HepG2 (cell line): ENCODE measurements around the gene ELP1. TPM values are rescaled to one million over a fixed set of nuclear protein-coding genes. Genes with fewer than 3 reads are reported as not detected.
A peak's percentile ranks its signal among the peaks of the same experiment; 100 is the strongest.

Experiments
- BCL6 ChIP-seq: IDR thresholded peaks from 2 replicates; pipeline ENCODE4 v1.6.1; 2016; ENCODE audit warnings: missing genetic modification reagents, missing compliant biosample characterization
- DMAP1 ChIP-seq: IDR thresholded peaks from 2 replicates; pipeline ENCODE4 v1.6.1; 2016
- DNMT1 ChIP-seq: sonication (generic); formaldehyde crosslinking; IDR thresholded peaks from 2 replicates; pipeline ENCODE4 v1.5.1; 2020; ENCODE audit warnings: mild to moderate bottlenecking, missing genetic modification reagents
- EED ChIP-seq: sonication (generic); formaldehyde crosslinking; IDR thresholded peaks from 2 replicates; pipeline ENCODE4 v1.5.0; 2020; ENCODE audit warnings: mild to moderate bottlenecking, missing genetic modification reagents
- MEF2D ChIP-seq: sonication (generic); formaldehyde crosslinking; IDR thresholded peaks from 2 replicates; pipeline ENCODE4 v1.5.1; 2020; ENCODE audit warnings: mild to moderate bottlenecking, missing genetic modification reagents
- PCBP2 ChIP-seq: fragments of 200-400 bp; formaldehyde crosslinking; optimal IDR thresholded peaks from 2 replicates; pipeline ENCODE3; 2018; ENCODE audit warnings: low read length, low read depth; ENCODE audit not compliant: poor library complexity, severe bottlenecking
- SOX13 ChIP-seq, 3 experiments: fragments of 450-650 bp in 1 of 3; sonication (generic) in 1 of 3; formaldehyde crosslinking in 1 of 3; IDR thresholded peaks in 2 of 3; conservative IDR thresholded peaks in 1 of 3; 2 replicates each; pipeline versions ENCODE4 v1.5.0 to v1.6.1; 2016 to 2020; ENCODE audit warnings: antibody characterized with exemption in 1 of 3, mild to moderate bottlenecking in 1 of 3, missing compliant biosample characterization in 1 of 3, missing genetic modification reagents in 1 of 3, moderate library complexity in 1 of 3
- ZFP1 ChIP-seq: IDR thresholded peaks from 2 replicates; pipeline ENCODE4 v1.6.1; 2016
- ZNF224 ChIP-seq: sonication (generic); formaldehyde crosslinking; IDR thresholded peaks from 2 replicates; pipeline ENCODE4 v1.5.0; 2020; ENCODE audit warnings: mild to moderate bottlenecking, missing genetic modification reagents
- ZNF335 ChIP-seq: sonication (generic); formaldehyde crosslinking; IDR thresholded peaks from 2 replicates; pipeline ENCODE4 v1.4.0; 2020; ENCODE audit warnings: missing genetic modification reagents
- ZNF598 ChIP-seq: sonication (generic); formaldehyde crosslinking; IDR thresholded peaks from 2 replicates; pipeline ENCODE4 v1.5.1; 2020; ENCODE audit warnings: mild to moderate bottlenecking, missing genetic modification reagents, borderline replicate concordance
- ZNF672 ChIP-seq: sonication (generic); formaldehyde crosslinking; IDR thresholded peaks from 2 replicates; pipeline ENCODE4 v1.8.1; 2022; ENCODE audit warnings: missing genetic modification reagents
- polyA plus RNA-seq, 8 experiments: library from polyadenylated mRNA; depleted of rRNA in 3 of 8; stranded (reverse) in 7 of 8; unstranded in 1 of 8; fragments of >200 nt; fragmentation: Illumina TruSeq in 4 of 8; extraction: Trizol in 4 of 8; gene quantifications; 2 replicates each; pipeline versions ENCODE4 v1.2.1 to v1.2.3, GENCODE V29; 2011 to 2016; ENCODE audit warnings: low read depth in 4 of 8, missing spikeins in 1 of 8, mixed read lengths in 1 of 8; ENCODE audit not compliant: insufficient read depth in 1 of 8
- total RNA-seq, 5 experiments: library from RNA; depleted of rRNA; stranded (reverse); fragments of >200 nt; fragmentation: Illumina TruSeq; extraction: Trizol; gene quantifications; 2 replicates each; pipeline ENCODE4 v1.2.3, GENCODE V29; 2016; ENCODE audit warnings: low read depth in 1 of 5
- TF ChIP-seq, protein P1 (sequence below): sonication (generic); formaldehyde crosslinking; IDR thresholded peaks from 2 replicates; pipeline ENCODE4 v1.5.0; 2020; ENCODE audit warnings: missing genetic modification reagents
- TF ChIP-seq, protein P2 (sequence below): sonication (generic); formaldehyde crosslinking; IDR thresholded peaks from 2 replicates; pipeline ENCODE4 v1.4.0; 2020; ENCODE audit warnings: missing genetic modification reagents
- TF ChIP-seq, protein P3 (sequence below): IDR thresholded peaks from 2 replicates; pipeline ENCODE4 v1.6.1; 2016; ENCODE audit warnings: missing genetic modification reagents, missing compliant biosample characterization
- TF ChIP-seq, protein P4 (sequence below): sonication (generic); formaldehyde crosslinking; IDR thresholded peaks from 2 replicates; pipeline ENCODE4 v1.4.0; 2020; ENCODE audit warnings: missing genetic modification reagents; ENCODE audit errors: not compliant biosample characterization
- TF ChIP-seq, protein P5 (sequence below): sonication (generic); formaldehyde crosslinking; IDR thresholded peaks from 2 replicates; pipeline ENCODE4 v1.4.0; 2020; ENCODE audit warnings: mild to moderate bottlenecking, missing genetic modification reagents
- TF ChIP-seq, protein P6 (sequence below): sonication (generic); formaldehyde crosslinking; IDR thresholded peaks from 2 replicates; pipeline ENCODE4; 2020; ENCODE audit warnings: missing genetic modification reagents, mild to moderate bottlenecking, borderline replicate concordance

Gene ELP1
- total and polyA plus RNA-seq, 2 of the 13 experiments (the other 11 are each of a cell fraction or from before 2014, with no cell fraction given), result 157 to 275 TPM

DNA sequence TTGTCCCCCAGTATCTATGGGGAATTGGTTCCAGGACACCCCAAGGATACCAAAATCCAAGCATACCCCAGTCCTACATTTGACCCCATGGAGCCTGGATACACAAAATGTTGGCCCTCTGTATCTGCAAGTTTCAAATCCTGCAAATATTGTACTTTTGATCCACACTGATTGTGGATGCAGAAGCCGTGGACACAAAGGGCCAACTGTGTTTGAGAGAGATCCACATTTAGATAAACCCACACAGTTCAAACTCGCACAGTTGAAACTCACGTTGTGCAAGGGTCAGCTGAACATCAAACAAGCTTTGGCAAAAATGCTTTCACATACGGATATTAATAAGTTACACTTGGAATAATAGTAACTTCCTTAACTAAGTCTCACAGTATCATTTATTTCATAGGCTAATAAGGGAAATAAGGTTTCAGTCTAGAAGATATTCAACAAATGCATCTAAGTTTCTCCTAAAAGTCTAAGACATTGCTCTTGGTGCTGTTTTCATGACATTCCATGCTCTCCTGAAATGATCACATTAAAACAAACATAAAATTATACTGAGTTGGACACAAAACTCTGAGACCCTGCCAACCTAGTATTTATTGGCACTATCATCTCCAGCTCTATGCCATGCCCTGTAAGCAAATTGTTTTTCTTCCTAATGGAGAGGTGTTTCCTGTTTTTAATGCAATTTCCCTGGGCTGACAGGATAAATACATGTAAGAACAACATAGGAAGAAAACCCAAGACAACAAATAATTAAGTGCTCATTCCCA lies 39.5 kb downstream of the ELP1 start (continued):
- TF ChIP-seq DNMT1 (CRISPR knock-in tag), result no peak
- TF ChIP-seq, protein P1, sequence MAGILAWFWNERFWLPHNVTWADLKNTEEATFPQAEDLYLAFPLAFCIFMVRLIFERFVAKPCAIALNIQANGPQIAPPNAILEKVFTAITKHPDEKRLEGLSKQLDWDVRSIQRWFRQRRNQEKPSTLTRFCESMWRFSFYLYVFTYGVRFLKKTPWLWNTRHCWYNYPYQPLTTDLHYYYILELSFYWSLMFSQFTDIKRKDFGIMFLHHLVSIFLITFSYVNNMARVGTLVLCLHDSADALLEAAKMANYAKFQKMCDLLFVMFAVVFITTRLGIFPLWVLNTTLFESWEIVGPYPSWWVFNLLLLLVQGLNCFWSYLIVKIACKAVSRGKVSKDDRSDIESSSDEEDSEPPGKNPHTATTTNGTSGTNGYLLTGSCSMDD (CRISPR knock-in tag), result no peak
- TF ChIP-seq, protein P2, sequence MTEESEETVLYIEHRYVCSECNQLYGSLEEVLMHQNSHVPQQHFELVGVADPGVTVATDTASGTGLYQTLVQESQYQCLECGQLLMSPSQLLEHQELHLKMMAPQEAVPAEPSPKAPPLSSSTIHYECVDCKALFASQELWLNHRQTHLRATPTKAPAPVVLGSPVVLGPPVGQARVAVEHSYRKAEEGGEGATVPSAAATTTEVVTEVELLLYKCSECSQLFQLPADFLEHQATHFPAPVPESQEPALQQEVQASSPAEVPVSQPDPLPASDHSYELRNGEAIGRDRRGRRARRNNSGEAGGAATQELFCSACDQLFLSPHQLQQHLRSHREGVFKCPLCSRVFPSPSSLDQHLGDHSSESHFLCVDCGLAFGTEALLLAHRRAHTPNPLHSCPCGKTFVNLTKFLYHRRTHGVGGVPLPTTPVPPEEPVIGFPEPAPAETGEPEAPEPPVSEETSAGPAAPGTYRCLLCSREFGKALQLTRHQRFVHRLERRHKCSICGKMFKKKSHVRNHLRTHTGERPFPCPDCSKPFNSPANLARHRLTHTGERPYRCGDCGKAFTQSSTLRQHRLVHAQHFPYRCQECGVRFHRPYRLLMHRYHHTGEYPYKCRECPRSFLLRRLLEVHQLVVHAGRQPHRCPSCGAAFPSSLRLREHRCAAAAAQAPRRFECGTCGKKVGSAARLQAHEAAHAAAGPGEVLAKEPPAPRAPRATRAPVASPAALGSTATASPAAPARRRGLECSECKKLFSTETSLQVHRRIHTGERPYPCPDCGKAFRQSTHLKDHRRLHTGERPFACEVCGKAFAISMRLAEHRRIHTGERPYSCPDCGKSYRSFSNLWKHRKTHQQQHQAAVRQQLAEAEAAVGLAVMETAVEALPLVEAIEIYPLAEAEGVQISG (CRISPR knock-in tag), result peak; percentile 54; the same call in 1 of the 2 replicates
- TF ChIP-seq, protein P3, sequence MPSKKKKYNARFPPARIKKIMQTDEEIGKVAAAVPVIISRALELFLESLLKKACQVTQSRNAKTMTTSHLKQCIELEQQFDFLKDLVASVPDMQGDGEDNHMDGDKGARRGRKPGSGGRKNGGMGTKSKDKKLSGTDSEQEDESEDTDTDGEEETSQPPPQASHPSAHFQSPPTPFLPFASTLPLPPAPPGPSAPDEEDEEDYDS, result 0 out of 2 replicates have a peak, but pooled peaks have one; percentile 37
- TF ChIP-seq, protein P4, sequence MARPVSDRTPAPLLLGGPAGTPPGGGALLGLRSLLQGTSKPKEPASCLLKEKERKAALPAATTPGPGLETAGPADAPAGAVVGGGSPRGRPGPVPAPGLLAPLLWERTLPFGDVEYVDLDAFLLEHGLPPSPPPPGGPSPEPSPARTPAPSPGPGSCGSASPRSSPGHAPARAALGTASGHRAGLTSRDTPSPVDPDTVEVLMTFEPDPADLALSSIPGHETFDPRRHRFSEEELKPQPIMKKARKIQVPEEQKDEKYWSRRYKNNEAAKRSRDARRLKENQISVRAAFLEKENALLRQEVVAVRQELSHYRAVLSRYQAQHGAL, result no peak
- peak; percentile 80 for TF ChIP-seq SOX13 (IDR thresholded peaks at IDR 0.05)
- TF ChIP-seq SOX13 (CRISPR knock-in tag; conservative IDR thresholded peaks at IDR 0.05 in 1 of 2, IDR thresholded peaks at IDR 0.05 in 1 of 2), result peak in 1 of 2 experiments; percentile 93; a peak in 2 of 4 replicates
- no peak for TF ChIP-seq ZNF598 (CRISPR knock-in tag)
- TF ChIP-seq ZNF672 (CRISPR knock-in tag), result no peak
- TF ChIP-seq PCBP2, result no peak
- TF ChIP-seq, protein P5, sequence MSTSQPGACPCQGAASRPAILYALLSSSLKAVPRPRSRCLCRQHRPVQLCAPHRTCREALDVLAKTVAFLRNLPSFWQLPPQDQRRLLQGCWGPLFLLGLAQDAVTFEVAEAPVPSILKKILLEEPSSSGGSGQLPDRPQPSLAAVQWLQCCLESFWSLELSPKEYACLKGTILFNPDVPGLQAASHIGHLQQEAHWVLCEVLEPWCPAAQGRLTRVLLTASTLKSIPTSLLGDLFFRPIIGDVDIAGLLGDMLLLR, result no peak
- TF ChIP-seq MEF2D (CRISPR knock-in tag), result peak; percentile 84
- no peak for TF ChIP-seq ZFP1
- TF ChIP-seq DMAP1 (CRISPR knock-in tag), result peak; percentile 27; the same call in 1 of the 2 replicates
- TF ChIP-seq ZNF335, result no peak
- TF ChIP-seq, protein P6, sequence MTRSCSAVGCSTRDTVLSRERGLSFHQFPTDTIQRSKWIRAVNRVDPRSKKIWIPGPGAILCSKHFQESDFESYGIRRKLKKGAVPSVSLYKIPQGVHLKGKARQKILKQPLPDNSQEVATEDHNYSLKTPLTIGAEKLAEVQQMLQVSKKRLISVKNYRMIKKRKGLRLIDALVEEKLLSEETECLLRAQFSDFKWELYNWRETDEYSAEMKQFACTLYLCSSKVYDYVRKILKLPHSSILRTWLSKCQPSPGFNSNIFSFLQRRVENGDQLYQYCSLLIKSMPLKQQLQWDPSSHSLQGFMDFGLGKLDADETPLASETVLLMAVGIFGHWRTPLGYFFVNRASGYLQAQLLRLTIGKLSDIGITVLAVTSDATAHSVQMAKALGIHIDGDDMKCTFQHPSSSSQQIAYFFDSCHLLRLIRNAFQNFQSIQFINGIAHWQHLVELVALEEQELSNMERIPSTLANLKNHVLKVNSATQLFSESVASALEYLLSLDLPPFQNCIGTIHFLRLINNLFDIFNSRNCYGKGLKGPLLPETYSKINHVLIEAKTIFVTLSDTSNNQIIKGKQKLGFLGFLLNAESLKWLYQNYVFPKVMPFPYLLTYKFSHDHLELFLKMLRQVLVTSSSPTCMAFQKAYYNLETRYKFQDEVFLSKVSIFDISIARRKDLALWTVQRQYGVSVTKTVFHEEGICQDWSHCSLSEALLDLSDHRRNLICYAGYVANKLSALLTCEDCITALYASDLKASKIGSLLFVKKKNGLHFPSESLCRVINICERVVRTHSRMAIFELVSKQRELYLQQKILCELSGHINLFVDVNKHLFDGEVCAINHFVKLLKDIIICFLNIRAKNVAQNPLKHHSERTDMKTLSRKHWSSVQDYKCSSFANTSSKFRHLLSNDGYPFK (CRISPR knock-in tag), result no peak
- TF ChIP-seq EED (CRISPR knock-in tag), result no peak
- no peak for TF ChIP-seq ZNF224 (CRISPR knock-in tag)
- peak; percentile 81 for TF ChIP-seq BCL6 (CRISPR knock-in tag)
